ENCODE measurements around the gene PLEKHN1.

The PLEKHN1 gene

GRCh38 chr1:966135-966703 is at the start of gene PLEKHN1:
PLEKHN1 (plus strand) TSS chr1:966482; CDS start chr1:966532, 50 bp downstream.
- DNase-seq (ENCODE audit: low read depth in 4 of 4, low spot score in 1 of 4) = no peak

DNA sequence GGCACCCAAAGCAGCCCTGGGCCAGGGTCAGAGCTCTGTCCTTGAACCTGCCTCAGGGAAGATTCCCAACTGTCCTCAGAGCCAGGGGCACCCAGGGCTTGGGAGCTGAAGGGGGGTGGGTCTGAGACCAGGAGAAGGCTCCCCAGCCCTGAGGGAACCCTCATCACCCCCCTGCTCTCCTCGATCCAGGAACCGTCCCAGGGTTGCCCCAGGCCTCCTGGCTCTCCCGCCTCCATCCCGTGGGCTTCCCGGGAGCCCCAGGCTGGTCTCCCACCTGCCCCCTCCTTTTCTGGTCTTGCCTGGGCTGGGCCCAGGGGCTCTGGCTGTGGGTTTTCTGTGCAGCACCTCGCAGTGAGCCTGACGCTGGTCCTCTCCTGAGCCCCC is 49.2 kb upstream of the PLEKHN1 start:
- no peak for DNase-seq (ENCODE audit: low read depth in 4 of 4, low spot score in 1 of 4)

- no peak for DNase-seq (ENCODE audit: low read depth in 4 of 4, low spot score in 1 of 4)
Measured at GRCh38 chr1:917466-918091, 48.7 kb upstream of the PLEKHN1 start.

DNA sequence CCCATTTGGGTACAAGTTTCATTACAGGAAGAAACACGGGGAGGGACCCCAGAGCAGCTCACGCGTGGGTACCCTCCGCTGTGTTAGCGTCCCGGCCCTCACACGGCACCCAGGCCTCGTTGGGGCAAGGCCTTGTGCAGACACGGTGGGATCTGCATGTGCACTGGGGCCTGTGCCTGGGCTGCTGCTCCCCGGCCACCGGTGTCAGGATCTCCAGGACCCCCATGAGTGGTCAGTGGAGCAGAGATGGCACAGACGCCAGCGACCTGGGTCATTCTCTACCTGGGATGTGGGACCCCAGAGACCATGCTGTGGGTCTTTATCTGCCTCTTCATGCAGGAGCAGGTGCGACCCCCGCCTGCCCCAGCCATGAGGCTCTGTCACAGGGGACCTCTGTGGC is 47.9 kb upstream of the PLEKHN1 start:
- no peak for DNase-seq (ENCODE audit: low read depth in 4 of 4, low spot score in 1 of 4)

GRCh38 chr1:918843-919242 is 47.4 kb upstream of the PLEKHN1 start:
- no peak for DNase-seq (ENCODE audit: low read depth in 4 of 4, low spot score in 1 of 4)

GRCh38 chr1:919271-919872 is 46.9 kb upstream of the PLEKHN1 start:
- no peak for DNase-seq (ENCODE audit: low read depth in 4 of 4, low spot score in 1 of 4)

DNA sequence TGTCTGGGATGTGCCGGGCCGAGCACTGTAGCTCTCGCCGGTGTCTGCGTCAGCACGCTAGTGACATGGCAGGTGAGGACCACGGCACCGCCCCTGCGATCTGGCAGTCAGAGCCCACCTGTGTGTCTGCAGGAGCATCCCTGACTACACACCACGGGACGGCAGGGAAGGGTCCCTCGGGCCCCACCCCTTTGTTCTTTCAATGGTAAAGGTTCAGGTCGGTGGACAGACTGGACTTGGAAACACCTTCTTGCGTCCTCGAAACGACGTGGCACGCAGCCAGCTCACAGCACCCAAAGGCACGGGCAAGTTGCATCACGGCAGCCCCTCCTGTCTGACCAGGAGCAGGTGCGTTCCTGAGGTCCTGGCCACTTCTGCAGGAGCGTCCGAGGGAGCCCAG is 46.3 kb upstream of the PLEKHN1 start:
- no peak for DNase-seq (ENCODE audit: low read depth in 4 of 4, low spot score in 1 of 4)

DNA sequence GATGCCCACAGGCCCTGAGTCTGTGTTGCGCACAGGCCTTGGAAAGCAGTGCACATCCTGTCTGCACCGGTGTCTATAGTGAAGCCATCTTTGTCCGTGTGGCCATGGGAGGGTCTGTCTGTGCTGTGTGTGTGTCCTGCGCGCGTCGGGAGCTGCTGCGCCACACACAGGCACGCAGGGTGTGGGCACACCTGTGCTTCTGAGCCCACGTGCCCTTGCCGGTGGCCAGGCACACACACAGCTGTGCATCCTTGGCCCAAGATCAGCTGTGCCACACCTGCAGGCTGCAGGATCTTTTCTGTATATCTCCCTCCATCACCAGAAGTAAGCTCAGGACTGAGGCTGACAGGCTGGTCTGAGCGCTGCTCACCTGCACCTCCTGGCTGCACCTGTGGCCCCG is 45.8 kb upstream of the PLEKHN1 start:
- DNase-seq (ENCODE audit: low read depth in 4 of 4, low spot score in 1 of 4) = no peak

- DNase-seq (ENCODE audit: low read depth in 4 of 4, low spot score in 1 of 4) = no peak
Measured at GRCh38 chr1:921011-921837, 45.1 kb upstream of the PLEKHN1 start.

DNA sequence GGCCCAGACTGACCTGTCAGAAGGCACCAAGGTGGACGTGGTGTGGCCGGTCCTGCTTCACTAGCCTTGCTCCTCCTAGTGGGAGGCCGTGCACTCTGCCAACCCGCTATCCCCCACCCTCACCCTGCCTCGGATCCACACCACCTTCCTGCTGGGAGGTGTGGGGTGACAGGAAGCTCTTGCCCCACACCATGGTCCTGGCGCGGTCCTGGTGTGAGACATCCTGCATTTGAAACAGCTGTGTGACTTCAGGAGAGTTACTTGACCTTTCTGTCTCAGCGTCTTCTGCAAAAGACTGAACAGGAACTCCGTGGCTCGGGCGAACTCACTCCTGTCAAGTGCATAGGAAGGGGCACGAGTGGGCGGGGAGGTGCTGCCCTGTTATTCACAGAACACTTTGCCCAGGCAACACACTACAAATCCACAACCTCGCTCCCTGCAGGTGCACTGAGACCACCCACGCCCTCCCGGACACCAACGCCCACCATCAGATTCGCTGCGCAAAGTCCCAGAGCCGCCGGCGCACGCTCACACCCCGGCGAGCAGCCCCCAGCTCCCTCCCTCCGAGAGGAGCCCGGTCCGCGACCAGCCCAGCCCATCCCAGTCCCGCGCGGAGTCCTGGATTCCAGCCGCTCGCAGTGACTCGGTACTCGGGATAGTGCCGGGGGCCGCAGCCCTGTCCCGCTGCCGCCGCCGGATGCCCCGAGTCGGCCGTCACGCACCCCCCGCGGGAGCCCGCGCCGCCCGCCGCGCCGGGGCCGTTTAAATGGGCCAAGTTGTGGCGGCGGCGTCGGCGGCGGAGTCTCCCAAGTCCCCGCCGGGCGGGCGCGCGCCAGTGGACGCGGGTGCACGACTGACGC is 42.9 kb upstream of the PLEKHN1 start, which contains the start of gene SAMD11:
SAMD11 (plus strand) TSS at position 793 of the 860 bp plus-strand sequence. CDS start 509 bp downstream, outside the sequence.
- peak in 1 of 4 experiments; percentile 47 for DNase-seq (ENCODE audit: low read depth in 4 of 4, low spot score in 1 of 4)

DNA sequence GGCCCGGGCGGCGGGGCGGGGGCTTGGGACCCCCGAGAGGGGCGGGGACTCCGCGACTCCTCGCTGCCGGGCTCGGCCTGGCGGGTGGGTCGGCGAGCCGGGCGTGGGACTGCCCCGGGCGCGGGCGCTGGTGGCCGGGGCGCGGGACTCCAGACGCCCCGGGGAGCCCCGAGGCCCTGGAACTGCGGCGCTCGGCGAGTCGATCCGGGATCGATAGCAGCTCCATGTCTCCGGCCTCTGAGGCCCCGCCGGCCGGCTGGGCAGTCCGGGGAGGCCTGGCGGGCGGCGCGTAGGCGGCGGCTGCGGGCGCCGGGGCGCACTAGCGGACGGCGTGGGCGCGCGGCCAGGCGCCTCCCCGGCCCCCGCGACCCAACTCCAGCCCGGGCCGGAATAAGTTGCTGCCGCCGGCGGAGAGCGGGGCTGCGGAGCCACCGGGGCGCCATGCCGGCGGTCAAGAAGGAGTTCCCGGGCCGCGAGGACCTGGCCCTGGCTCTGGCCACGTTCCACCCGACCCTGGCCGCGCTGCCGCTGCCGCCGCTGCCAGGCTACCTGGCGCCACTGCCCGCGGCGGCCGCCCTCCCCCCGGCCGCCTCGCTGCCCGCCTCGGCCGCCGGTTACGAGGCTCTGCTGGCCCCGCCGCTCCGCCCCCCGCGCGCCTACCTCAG is 42.2 kb upstream of the PLEKHN1 start:
- DNase-seq (ENCODE audit: low read depth in 4 of 4, low spot score in 1 of 4) = no peak

- DNase-seq (ENCODE audit: low read depth in 4 of 4, low spot score in 1 of 4) = no peak
Measured at GRCh38 chr1:924656-925560, 41.4 kb upstream of the PLEKHN1 start.

DNA sequence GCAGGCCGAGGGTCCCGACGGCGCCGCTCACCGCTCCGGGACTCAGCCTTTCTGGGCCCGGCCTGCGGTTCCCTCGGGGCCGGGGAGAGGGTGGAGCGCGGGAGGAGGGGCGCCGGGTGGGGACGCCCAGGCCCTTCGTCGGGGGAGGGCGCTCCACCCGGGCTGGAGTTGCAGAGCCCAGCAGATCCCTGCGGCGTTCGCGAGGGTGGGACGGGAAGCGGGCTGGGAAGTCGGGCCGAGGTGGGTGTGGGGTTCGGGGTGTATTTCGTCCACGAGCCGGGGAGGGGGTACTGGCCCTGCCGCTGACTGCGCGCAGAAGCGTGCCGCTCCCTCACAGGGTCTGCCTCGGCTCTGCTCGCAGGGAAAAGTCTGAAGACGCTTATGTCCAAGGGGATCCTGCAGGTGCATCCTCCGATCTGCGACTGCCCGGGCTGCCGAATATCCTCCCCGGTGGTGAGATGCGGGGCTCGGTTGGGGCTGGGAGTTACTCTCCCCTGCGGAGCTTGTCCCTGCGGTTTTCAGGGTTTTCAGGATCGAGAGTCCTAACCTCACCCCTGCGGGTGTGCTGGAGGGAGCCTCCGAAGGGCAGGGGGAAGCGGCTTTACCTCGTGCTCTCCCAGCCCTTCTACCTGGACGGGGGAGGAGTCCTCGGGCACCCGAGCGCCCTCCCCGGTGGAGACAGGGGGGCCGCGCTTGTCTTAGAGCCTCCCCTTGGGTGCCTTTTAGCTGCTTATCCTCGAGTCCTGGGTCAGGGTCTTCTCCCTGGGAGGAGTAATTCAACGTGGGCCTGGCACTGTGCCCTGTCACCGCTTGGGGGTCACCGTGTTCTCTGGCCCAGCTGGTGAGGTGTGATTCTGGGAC is 40.5 kb upstream of the PLEKHN1 start:
- no peak for DNase-seq (ENCODE audit: low read depth in 4 of 4, low spot score in 1 of 4)

GRCh38 chr1:927234-927633 is 39.0 kb upstream of the PLEKHN1 start:
- DNase-seq (ENCODE audit: low read depth in 4 of 4, low spot score in 1 of 4) = no peak

- DNase-seq (ENCODE audit: low read depth in 4 of 4, low spot score in 1 of 4) = no peak
Measured at GRCh38 chr1:927748-928147, 38.5 kb upstream of the PLEKHN1 start.

DNA sequence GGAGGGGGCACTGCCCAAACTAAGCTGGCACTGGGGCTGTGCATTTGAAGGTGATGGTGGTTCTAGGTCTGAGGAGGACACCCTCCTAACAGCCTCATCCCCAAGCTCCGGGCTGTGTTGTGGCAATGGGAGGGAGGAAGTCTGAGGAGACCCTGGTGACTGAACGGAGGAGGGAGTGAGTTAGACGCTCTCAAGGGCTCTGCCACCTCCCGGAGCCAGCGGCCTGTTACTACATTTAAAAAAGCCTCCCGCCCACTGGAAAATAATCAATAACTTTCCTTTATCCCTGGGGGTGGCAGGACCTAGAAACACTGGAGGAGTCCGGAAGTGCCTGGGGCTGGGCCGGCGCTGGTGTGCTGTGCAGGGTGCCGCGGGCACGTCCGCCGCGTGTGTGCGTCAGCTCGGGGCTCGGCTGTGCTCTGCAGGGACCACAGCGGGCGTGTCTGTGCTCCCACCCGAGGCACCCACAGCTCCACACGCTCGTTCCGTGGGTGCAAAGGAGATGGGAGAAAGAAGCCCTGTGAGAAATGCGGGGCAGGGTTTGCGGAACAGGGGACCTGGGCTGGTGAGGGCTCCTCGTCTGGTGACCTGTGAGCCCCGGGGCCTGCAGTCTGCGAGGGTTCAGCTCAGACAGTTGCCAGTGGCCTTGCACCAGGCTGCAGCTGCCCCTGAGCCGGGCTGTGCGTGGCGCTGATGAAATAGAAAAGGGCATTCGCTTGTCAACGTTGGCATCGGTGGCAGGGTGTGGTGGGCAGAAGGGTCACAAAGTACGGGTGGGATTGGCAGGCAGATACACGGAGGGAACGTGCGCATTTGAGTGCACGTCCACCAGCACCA is 37.2 kb upstream of the PLEKHN1 start:
- DNase-seq (ENCODE audit: low read depth in 4 of 4, low spot score in 1 of 4) = no peak
